Measurements from ENCODE around the gene WDR89.
"Not testable (repeated sequence)": the region's sequence is repeated elsewhere in the genome, so short reads cannot be mapped to it uniquely, and the experiment has no call there.

WDR89 gene

GRCh38 chr14:63638493-63638892 lies 3.2 kb downstream of the WDR89 start:
- no peak overlapping the region for H3K27ac ChIP-seq
- no peak for TF ChIP-seq ZFX (IDR thresholded peaks at IDR 0.05; ENCODE audit: borderline replicate concordance)

- H3K27ac ChIP-seq, result not testable (repeated sequence)
Observed at GRCh38 chr14:63636094-63636635, 5.5 kb downstream of the WDR89 start.

- H3K27ac ChIP-seq, result no peak overlapping the region
- TF ChIP-seq CTCF (IDR thresholded peaks at IDR 0.05) (no peak), ZFX (IDR thresholded peaks at IDR 0.05; ENCODE audit: borderline replicate concordance) (no peak)
Observed at GRCh38 chr14:63633801-63634200, 7.9 kb downstream of the WDR89 start.

GRCh38 chr14:63632932-63633514 lies 8.6 kb downstream of the WDR89 start:
- TF ChIP-seq CTCF (IDR thresholded peaks at IDR 0.05) (peak; percentile 78), ZFX (IDR thresholded peaks at IDR 0.05; ENCODE audit: borderline replicate concordance) (no peak)
- no peak overlapping the region for H3K27ac ChIP-seq

DNA sequence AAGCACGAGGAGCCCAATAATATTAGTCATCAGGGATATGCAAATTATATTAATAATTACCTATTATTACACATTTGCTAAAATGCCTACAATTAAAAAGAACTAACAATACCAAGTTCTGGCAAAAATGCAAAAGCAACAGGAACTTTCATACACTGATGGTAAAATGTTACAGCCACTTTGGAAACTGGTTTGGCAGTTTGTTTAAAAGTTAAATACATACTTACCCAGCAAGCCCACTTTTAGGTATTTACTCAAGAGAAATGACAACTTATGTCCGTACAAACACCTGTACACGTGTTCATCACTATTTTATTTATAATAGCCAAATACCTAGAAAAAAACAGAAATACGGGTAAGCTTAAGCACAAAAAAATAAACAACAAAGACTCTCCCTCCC lies 17.0 kb downstream of the WDR89 start:
- TF ChIP-seq CTCF (IDR thresholded peaks at IDR 0.05), result no peak
- TF ChIP-seq ZFX (IDR thresholded peaks at IDR 0.05; ENCODE audit: borderline replicate concordance), result no peak
- H3K27ac ChIP-seq, result no peak overlapping the region

DNA sequence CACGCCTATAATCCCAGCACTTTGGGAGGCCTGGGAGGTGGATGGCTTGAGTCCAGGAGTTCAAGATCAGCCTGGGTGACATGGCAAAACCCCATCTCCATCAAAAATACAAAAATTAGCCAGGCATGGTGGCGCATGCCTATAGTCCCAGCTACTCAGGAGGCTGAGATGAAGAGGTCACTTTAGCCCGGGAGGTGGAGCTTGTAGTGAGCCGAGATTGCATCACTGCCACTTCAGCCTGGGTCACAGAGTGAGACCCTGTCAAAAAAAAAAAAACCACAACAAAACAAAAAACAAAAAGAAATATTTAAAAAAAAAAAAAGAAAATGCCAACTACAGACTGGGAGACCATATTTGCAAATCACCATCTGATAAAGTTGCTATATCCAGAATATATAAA lies 17.5 kb downstream of the WDR89 start:
- no peak overlapping the region for H3K27ac ChIP-seq
- TF ChIP-seq CTCF (IDR thresholded peaks at IDR 0.05), result no peak
- TF ChIP-seq ZFX (IDR thresholded peaks at IDR 0.05; ENCODE audit: borderline replicate concordance), result no peak

DNA sequence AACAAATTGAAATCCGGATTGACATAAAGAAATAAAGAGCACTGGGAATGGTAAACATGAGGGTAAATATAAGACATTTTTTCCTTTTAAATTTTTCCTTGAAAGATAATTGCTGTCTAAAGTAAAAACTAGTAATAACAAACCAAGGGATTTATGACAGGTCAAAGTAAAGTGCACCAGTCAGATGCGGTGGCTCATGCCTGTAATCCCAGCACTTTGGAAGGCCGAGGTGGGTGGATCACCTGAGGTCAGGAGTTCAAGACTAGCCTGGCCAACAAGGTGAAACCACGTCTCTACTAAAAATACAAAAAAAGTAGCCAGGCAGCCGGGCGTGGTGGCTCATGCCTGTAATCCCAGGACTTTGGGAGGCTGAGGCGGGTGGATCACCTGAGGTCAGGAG lies 19.7 kb downstream of the WDR89 start:
- not testable (repeated sequence) for H3K27ac ChIP-seq

DNA sequence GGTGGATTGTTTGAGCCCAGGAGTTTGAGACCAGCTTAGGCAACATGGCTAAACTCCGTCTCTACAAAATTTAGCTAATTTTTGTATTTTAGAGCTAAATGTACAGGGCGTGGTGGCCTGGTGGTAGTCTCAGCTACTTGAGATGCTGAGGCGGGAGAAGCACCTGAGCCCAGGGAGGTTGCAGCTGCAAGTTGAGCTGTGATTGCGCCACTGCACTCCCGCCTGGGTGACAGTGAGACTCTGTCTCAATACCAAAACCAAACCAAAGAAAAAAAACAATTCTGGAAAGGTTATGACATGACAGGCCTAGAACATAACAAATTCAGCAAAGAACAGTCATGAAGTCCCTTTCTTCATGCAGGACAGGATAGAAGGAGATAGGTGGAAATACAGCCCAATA lies 25.7 kb downstream of the WDR89 start:
- TF ChIP-seq ZFX (IDR thresholded peaks at IDR 0.05; ENCODE audit: borderline replicate concordance) (no peak), CTCF (IDR thresholded peaks at IDR 0.05) (no peak)
- no peak overlapping the region for H3K27ac ChIP-seq

DNA sequence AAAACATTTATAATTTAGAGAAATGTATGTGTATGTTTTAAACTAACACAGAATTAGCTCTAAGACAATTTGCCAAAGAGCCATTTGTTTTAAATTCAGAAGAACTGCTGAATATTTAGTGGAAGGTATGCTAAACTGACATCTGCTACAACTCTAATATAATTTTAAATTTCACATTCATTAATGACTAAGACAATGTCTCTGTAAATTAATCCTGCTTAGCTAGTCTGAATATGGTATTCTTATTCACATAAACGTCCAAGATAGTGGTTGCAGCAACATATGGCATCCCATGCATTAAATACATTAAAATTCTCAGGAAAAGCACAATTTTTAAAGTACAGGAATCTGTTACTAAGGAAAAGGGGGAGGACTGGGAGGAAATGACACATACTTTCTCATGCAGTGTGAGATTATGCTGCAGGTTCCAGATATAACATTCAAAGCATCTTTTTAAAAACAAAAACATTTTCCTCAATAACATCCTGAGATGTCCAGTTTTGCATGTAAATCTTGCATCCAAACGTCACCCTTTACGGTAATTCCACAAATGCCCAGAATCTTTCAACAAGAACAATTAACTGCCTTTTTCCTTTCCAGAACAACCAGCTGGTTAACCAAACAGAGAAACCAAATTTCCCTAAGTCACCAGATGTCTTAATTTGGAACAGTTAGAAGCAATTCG lies 26.9 kb downstream of the WDR89 start:
- H3K27ac ChIP-seq, result no peak overlapping the region
- TF ChIP-seq CTCF (IDR thresholded peaks at IDR 0.05) (no peak), ZFX (IDR thresholded peaks at IDR 0.05; ENCODE audit: borderline replicate concordance) (no peak)

Measured in 22Rv1 (cell line).